Psoas muscle (tissue), 8 donors: ENCODE measurements around the gene CCDC40. TPM values are rescaled to one million over a fixed set of nuclear protein-coding genes. Genes with fewer than 3 reads are reported as not detected.
"Not testable (repeated sequence)": the region's sequence is repeated elsewhere in the genome, so short reads cannot be mapped to it uniquely, and the experiment has no call there.

Source experiments
- ATAC-seq, 4 donors: fragments of 200-7000 bp; cut with Tn5 transposase; one replicate each; pipeline ENCODE4 v1.9.1; 2020; ENCODE audit warnings: moderate library complexity in 3 of 4, mild to moderate bottlenecking in 2 of 4
- DNase-seq, 2 donors: peaks; one replicate each; pipeline ENCODE4 v3.0.0-alpha.2; 2020
- H3K27ac ChIP-seq: fragments of 200-600 bp; one replicate; pipeline ENCODE4 v1.8.0; 2022
- H3K27me3 ChIP-seq, 3 donors: fragments of 200-600 bp in 1 of 3; one replicate each; pipeline versions ENCODE4 v1.6.1 to v1.8.0; 2013 to 2022; ENCODE audit warnings: low read length in 2 of 3, mild to moderate bottlenecking in 2 of 3, moderate library complexity in 1 of 3; ENCODE audit not compliant: insufficient read depth in 3 of 3
- H3K36me3 ChIP-seq, 2 donors: fragments of 200-600 bp in 1 of 2; one replicate each; pipeline versions ENCODE4 v1.6.1 to v1.8.0; 2013 to 2022; ENCODE audit warnings: low read depth in 1 of 2, mild to moderate bottlenecking in 1 of 2, moderate library complexity in 1 of 2; ENCODE audit not compliant: insufficient read depth in 1 of 2
- H3K4me1 ChIP-seq: fragments of 200-600 bp; one replicate; pipeline ENCODE4 v1.8.0; 2022
- H3K4me3 ChIP-seq: fragments of 200-600 bp; one replicate; pipeline ENCODE4 v1.8.0; 2022; ENCODE audit warnings: mild to moderate bottlenecking
- H3K9me3 ChIP-seq: fragments of 200-600 bp; one replicate; pipeline ENCODE4 v1.8.0; 2022
- CTCF ChIP-seq: fragments of 200-600 bp; IDR thresholded peaks from one replicate; pipeline ENCODE4 v1.8.0; 2022; ENCODE audit warnings: antibody characterized with exemption
- WGBS, 3 donors: extraction: QIAGEN DNeasy Blood & Tissue Kit; methylation state at CpG; one replicate each; pipeline versions ENCODE4 v1.1.6 to v1.1.7; 2013; 5-methylcytosine and 5-hydroxymethylcytosine counted together
- intact Hi-C, 2 donors: fragments of 100-400 bp; cut with DNase I; formaldehyde crosslinking; loops; one replicate each; pipeline versions ENCODE4 v1.11.0 to v1.14.2; 2022
- polyA plus RNA-seq, 3 donors: library from polyadenylated mRNA; stranded (reverse); fragments of 200-250 nt; gene quantifications; one replicate each; pipeline ENCODE4 v1.2.3, GENCODE V29; 2013
- total RNA-seq, 4 donors: library from RNA; stranded (reverse); fragmentation: NEBNext Ultra II Directional in 2 of 4; extraction: Animal tissue kit (Norgen Biotek cat#: 25700) in 2 of 4; gene quantifications; one replicate each; pipeline versions ENCODE4 v1.2.1 to v1.2.4, GENCODE V29; 2021 to 2023
- donor health status: healthy with polysubstance abuse.
- donor health status: DM: no; HTN: no; CAD: no; lungs with moderate emphysema.
- donor health status: Bipolar disorder and iron deficiency.
- donor health status: healthy.
- donor health status: DM: yes; HTN: yes; CAD: no.
- donor health status: DM: no; HTN: no; CAD: no.
- donor health status: DM: no; HTN: no; CAD: no.
- donor health status: DM: yes; HTN: yes; CAD: no.

The CCDC40 gene
- total and polyA plus RNA-seq, 7 donors: 0.51 to 1.9 (median 1.4) TPM

- no peak overlapping the region for H3K27ac ChIP-seq
- WGBS, 3 donors: 39 to 53% (median 45%) methylated on average over 20 to 30 of the region's 30 CpGs
- H3K27me3 ChIP-seq: peaks cover 0 to 56% (median 4%) of the 10 kb centered on the region in 3 donors
- peak overlapping the region; percentile 28 for H3K4me3 ChIP-seq
- no peaks in the 10 kb centered on the region for H3K9me3 ChIP-seq
- TF ChIP-seq CTCF: peak; percentile 50
- intact Hi-C loops: loop anchor here (2.0 to 10.0 kb wide), 7 partner anchors 147 to 249 kb away; no protein-coding TSS in a partner anchor
- peak; percentile 78 to 87 for DNase-seq
- H3K36me3 ChIP-seq: no peaks in the 10 kb centered on the region
- ATAC-seq: peak; percentile 83 to 90 (median 88)
- no peaks in the 10 kb centered on the region for H3K4me1 ChIP-seq
Observed at GRCh38 chr17:79991140-79991923, 45.1 kb upstream of the CCDC40 start.

GRCh38 chr17:79991924-79992648, 44.4 kb upstream of the CCDC40 start:
- Histone ChIP-seq H3K36me3 (no peaks in the 10 kb centered on the region), H3K9me3 (no peaks in the 10 kb centered on the region), H3K4me3 (peak overlapping the region; percentile 28), H3K27me3 (peaks cover 0 to 48% (median 4%) of the 10 kb centered on the region in 3 donors), H3K4me1 (no peaks in the 10 kb centered on the region), H3K27ac (no peak overlapping the region)
- WGBS, 3 donors: 28 to 41% (median 40%) methylated on average over 41 to 44 of the region's 44 CpGs
- TF ChIP-seq CTCF: no peak
- DNase-seq: no peak
- ATAC-seq: peak; percentile 1 to 17 (median 7)
- intact Hi-C loops: loop anchor here (2.0 to 10.0 kb wide), 7 partner anchors 147 to 250 kb away; no protein-coding TSS in a partner anchor

GRCh38 chr17:79992649-79993389, 43.6 kb upstream of the CCDC40 start:
- 80 to 82% (median 81%) methylated on average over 10 of the region's 10 CpGs for WGBS, 3 donors
- no peaks in the 10 kb centered on the region for H3K9me3 ChIP-seq
- intact Hi-C loops: loop anchor here (5.0 to 10.0 kb wide), 5 partner anchors 148 to 251 kb away; no protein-coding TSS in a partner anchor
- no peaks in the 10 kb centered on the region for H3K4me1 ChIP-seq
- TF ChIP-seq CTCF: no peak
- H3K27ac ChIP-seq: no peak overlapping the region
- no peak overlapping the region for H3K4me3 ChIP-seq
- DNase-seq: no peak
- H3K36me3 ChIP-seq: no peaks in the 10 kb centered on the region
- peaks cover 0 to 42% (median 0%) of the 10 kb centered on the region in 3 donors for H3K27me3 ChIP-seq
- no peak for ATAC-seq

- ATAC-seq (peak; percentile 42 to 76 (median 72)), DNase-seq (peak; percentile 87 to 92)
- Histone ChIP-seq H3K27me3 (peaks cover 0 to 42% (median 0%) of the 10 kb centered on the region in 3 donors), H3K9me3 (no peaks in the 10 kb centered on the region), H3K4me3 (no peak overlapping the region), H3K27ac (no peak overlapping the region), H3K36me3 (no peaks in the 10 kb centered on the region), H3K4me1 (no peaks in the 10 kb centered on the region)
- intact Hi-C loops: loop anchor here (5.0 to 10.0 kb wide), 5 partner anchors 149 to 251 kb away; no protein-coding TSS in a partner anchor
- 56 to 58% (median 57%) methylated on average over 22 of the region's 22 CpGs for WGBS, 3 donors
- TF ChIP-seq CTCF: no peak
Observed at GRCh38 chr17:79993390-79994227, 42.8 kb upstream of the CCDC40 start.

- H3K9me3 ChIP-seq, ATAC-seq, DNase-seq, H3K36me3 ChIP-seq, H3K4me1 ChIP-seq, H3K4me3 ChIP-seq, H3K27ac ChIP-seq: not testable (repeated sequence)
- peaks cover 0 to 42% (median 0%) of the 10 kb centered on the region in 3 donors for H3K27me3 ChIP-seq
- WGBS, 3 donors: 71 to 86% (median 73%) methylated on average over 4 of the region's 4 CpGs
- intact Hi-C loops: loop anchor here (5.0 to 10.0 kb wide), 5 partner anchors 149 to 252 kb away; no protein-coding TSS in a partner anchor
Observed at GRCh38 chr17:79994228-79994569, 42.2 kb upstream of the CCDC40 start.
